OCI-LY1 (cell line): ENCODE measurements around the gene VWA3B.

Experiments used
- H2AFZ ChIP-seq: fragments of 200-600 bp; sonication (generic), shearing (Covaris generic); 2 replicates; pipeline ENCODE4 v1.6.0; 2014; ENCODE audit warnings: antibody characterized with exemption, mild to moderate bottlenecking, low read length
- H3F3A ChIP-seq: fragments of 200-600 bp; sonication (generic), shearing (Covaris generic); 2 replicates; pipeline ENCODE4 v1.6.0; 2014; ENCODE audit warnings: mild to moderate bottlenecking, antibody characterized with exemption, low read length, moderate library complexity; ENCODE audit not compliant: insufficient read depth
- H3K27ac ChIP-seq: fragments of 200-600 bp; sonication (generic); 2 replicates; pipeline ENCODE4 v1.5.1; 2014; ENCODE audit warnings: low read length, mixed run types, mild to moderate bottlenecking, low read depth; ENCODE audit not compliant: poor library complexity, severe bottlenecking
- H3K27me3 ChIP-seq: fragments of 200-600 bp; sonication (generic); 2 replicates; pipeline ENCODE4 v1.6.0; 2014; ENCODE audit warnings: antibody characterized with exemption, mild to moderate bottlenecking, low read length, moderate library complexity; ENCODE audit not compliant: insufficient read depth
- H3K36me3 ChIP-seq: fragments of 200-600 bp; sonication (generic); 2 replicates; pipeline ENCODE4 v1.6.1; 2014; ENCODE audit warnings: mild to moderate bottlenecking, antibody characterized with exemption, low read length, moderate library complexity, mixed read lengths; ENCODE audit not compliant: insufficient read depth
- H3K4me1 ChIP-seq: fragments of 200-600 bp; sonication (generic); 2 replicates; pipeline ENCODE4 v1.5.1; 2014; ENCODE audit warnings: mild to moderate bottlenecking, low read length, moderate library complexity; ENCODE audit not compliant: insufficient read depth, severe bottlenecking
- H3K4me2 ChIP-seq: fragments of 200-600 bp; sonication (generic), shearing (Covaris generic); 2 replicates; pipeline ENCODE4 v1.6.1; 2014; ENCODE audit warnings: low read length
- H3K4me3 ChIP-seq: fragments of 200-600 bp; sonication (generic); 2 replicates; pipeline ENCODE4 v1.5.1; 2014; ENCODE audit warnings: low read length, low read depth, mild to moderate bottlenecking, mixed read lengths; ENCODE audit not compliant: poor library complexity, severe bottlenecking
- H3K79me2 ChIP-seq: fragments of 200-600 bp; shearing (Covaris generic); 2 replicates; pipeline ENCODE4 v1.6.1; 2016; ENCODE audit warnings: mixed run types, low read length, mixed read lengths; ENCODE audit not compliant: insufficient read depth
- H3K9ac ChIP-seq: fragments of 200-600 bp; sonication (generic), shearing (Covaris generic); 2 replicates; pipeline ENCODE4 v1.6.1; 2014; ENCODE audit warnings: mild to moderate bottlenecking, low read length, mixed read lengths
- H3K9me2 ChIP-seq: fragments of 200-600 bp; sonication (generic), shearing (Covaris generic); 2 replicates; pipeline ENCODE4 v1.6.1; 2014; ENCODE audit warnings: low read depth, mild to moderate bottlenecking, low read length, mixed read lengths
- H3K9me3 ChIP-seq: fragments of 200-600 bp; shearing (Covaris generic); 2 replicates; pipeline ENCODE4 v1.6.1; 2014; ENCODE audit warnings: low read length, mixed read lengths
- H4K20me1 ChIP-seq: fragments of 200-600 bp; sonication (generic), shearing (Covaris generic); 2 replicates; pipeline ENCODE4 v1.6.0; 2016; ENCODE audit warnings: mild to moderate bottlenecking, low read length; ENCODE audit not compliant: insufficient read depth
- CTCF ChIP-seq: fragments of 200-600 bp; sonication (generic), shearing (Covaris generic); IDR thresholded peaks from 2 replicates; pipeline ENCODE4 v1.5.1; 2017; ENCODE audit warnings: mild to moderate bottlenecking, antibody characterized with exemption, low read length, moderate library complexity, mixed read lengths
- EZH2 ChIP-seq: fragments of 200-600 bp; sonication (generic), shearing (Covaris generic); IDR thresholded peaks from 2 replicates; pipeline ENCODE4 v1.8.0; 2017; ENCODE audit warnings: borderline replicate concordance, mixed run types, mild to moderate bottlenecking, antibody characterized with exemption, low read length, moderate library complexity, mixed read lengths

Gene VWA3B

GRCh38 chr2:98188351-98189046 is 101.5 kb downstream of the VWA3B start:
- Histone ChIP-seq H3K9me3 (no peaks in the 10 kb centered on the region), H3K36me3 (no peaks in the 10 kb centered on the region), H3F3A (no peaks in the 10 kb centered on the region), H3K9me2 (no peaks in the 10 kb centered on the region), H3K9ac (no peak overlapping the region), H3K4me3 (no peak overlapping the region), H2AFZ (no peak overlapping the region), H3K79me2 (no peaks in the 10 kb centered on the region), H3K4me1 (no peaks in the 10 kb centered on the region), H3K27me3 (no peaks in the 10 kb centered on the region), H4K20me1 (no peaks in the 10 kb centered on the region), H3K4me2 (no peak overlapping the region), H3K27ac (no peak overlapping the region)
- TF ChIP-seq CTCF = peak; percentile 23; the same call in 1 of the 2 replicates
- no peak for TF ChIP-seq EZH2

- Histone ChIP-seq H3K9ac (no peak overlapping the region), H3K9me2 (no peaks in the 10 kb centered on the region), H4K20me1 (no peaks in the 10 kb centered on the region), H3K27ac (no peak overlapping the region), H3K9me3 (no peaks in the 10 kb centered on the region), H2AFZ (no peak overlapping the region), H3F3A (no peaks in the 10 kb centered on the region), H3K79me2 (no peaks in the 10 kb centered on the region), H3K36me3 (no peaks in the 10 kb centered on the region), H3K4me3 (no peak overlapping the region), H3K4me1 (no peaks in the 10 kb centered on the region), H3K4me2 (no peak overlapping the region), H3K27me3 (no peaks in the 10 kb centered on the region)
- no peak for TF ChIP-seq CTCF
- TF ChIP-seq EZH2 = no peak
Observed at GRCh38 chr2:98191883-98192282, 104.9 kb downstream of the VWA3B start.

- H3K36me3 ChIP-seq = no peaks in the 10 kb centered on the region
- no peak for TF ChIP-seq EZH2
- H3K4me3 ChIP-seq = no peak overlapping the region
- no peak overlapping the region for H3K4me2 ChIP-seq
- no peaks in the 10 kb centered on the region for H3K79me2 ChIP-seq
- H2AFZ ChIP-seq = no peak overlapping the region
- H3F3A ChIP-seq = no peaks in the 10 kb centered on the region
- H3K27me3 ChIP-seq = no peaks in the 10 kb centered on the region
- no peaks in the 10 kb centered on the region for H3K9me3 ChIP-seq
- H3K27ac ChIP-seq = no peak overlapping the region
- no peak overlapping the region for H3K9ac ChIP-seq
- no peaks in the 10 kb centered on the region for H3K4me1 ChIP-seq
- no peaks in the 10 kb centered on the region; the same call in 1 of the 2 replicates for H3K9me2 ChIP-seq
- H4K20me1 ChIP-seq = no peaks in the 10 kb centered on the region
Observed at GRCh38 chr2:98201576-98201975, 114.6 kb downstream of the VWA3B start.

- no peaks in the 10 kb centered on the region for H3K9me2 ChIP-seq
Observed at GRCh38 chr2:98205889-98206288, 118.9 kb downstream of the VWA3B start.

More at GRCh38 chr2:98205889-98206288, 118.9 kb downstream of the VWA3B start:
- Histone ChIP-seq H3K36me3 (no peaks in the 10 kb centered on the region), H3K9ac (no peak overlapping the region), H2AFZ (no peak overlapping the region), H4K20me1 (no peaks in the 10 kb centered on the region), H3K27me3 (no peaks in the 10 kb centered on the region; the same call in 1 of the 2 replicates), H3K79me2 (no peaks in the 10 kb centered on the region), H3K4me1 (no peaks in the 10 kb centered on the region), H3K27ac (no peak overlapping the region), H3F3A (no peaks in the 10 kb centered on the region), H3K9me3 (no peaks in the 10 kb centered on the region), H3K4me3 (no peak overlapping the region), H3K4me2 (no peak overlapping the region)
- TF ChIP-seq EZH2 = no peak
- TF ChIP-seq CTCF = no peak
